HG02678 (cell line): ENCODE results near the gene COQ9.

Source experiments
- ATAC-seq: cut with Tn5 transposase; IDR thresholded peaks from one replicate; pipeline ENCODE4 v1.9.1; 2021; ENCODE audit warnings: mild to moderate bottlenecking, moderate library complexity; ENCODE audit not compliant: unreplicated experiment

Gene COQ9

DNA sequence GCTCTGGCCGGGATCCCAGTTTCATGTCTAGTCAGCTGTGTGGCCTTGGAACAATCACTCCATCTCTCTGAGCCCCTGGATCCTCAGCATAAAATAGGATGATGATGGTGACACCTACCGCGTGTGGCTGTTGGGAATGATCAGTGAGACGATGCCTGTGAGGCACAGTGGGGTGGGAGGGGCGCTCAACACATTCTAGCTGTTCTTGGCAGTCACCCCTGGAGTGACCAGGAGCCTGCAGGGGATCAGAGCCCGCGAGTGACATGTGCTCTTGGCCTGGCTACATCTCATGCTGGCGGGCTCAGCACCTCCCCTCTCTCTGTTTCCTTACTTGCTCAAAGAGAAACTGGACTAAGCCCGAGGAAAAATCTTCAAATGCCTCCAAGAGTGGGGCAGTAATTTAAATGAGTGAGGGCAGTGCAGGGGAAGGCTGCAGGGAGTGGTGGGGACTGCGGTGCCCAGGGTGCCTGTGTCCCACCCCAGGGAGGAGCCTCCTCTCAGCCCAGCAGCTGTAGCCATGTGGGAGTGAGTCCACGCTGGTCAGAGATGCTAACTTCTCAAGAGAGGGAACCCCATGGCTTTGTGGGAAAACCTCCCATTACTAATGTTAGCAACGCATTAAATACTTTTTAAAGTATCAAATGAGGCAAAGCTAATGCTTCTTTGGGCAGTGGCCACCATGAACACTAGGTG is 62.1 kb downstream of the COQ9 start:
- ATAC-seq: no peak

DNA sequence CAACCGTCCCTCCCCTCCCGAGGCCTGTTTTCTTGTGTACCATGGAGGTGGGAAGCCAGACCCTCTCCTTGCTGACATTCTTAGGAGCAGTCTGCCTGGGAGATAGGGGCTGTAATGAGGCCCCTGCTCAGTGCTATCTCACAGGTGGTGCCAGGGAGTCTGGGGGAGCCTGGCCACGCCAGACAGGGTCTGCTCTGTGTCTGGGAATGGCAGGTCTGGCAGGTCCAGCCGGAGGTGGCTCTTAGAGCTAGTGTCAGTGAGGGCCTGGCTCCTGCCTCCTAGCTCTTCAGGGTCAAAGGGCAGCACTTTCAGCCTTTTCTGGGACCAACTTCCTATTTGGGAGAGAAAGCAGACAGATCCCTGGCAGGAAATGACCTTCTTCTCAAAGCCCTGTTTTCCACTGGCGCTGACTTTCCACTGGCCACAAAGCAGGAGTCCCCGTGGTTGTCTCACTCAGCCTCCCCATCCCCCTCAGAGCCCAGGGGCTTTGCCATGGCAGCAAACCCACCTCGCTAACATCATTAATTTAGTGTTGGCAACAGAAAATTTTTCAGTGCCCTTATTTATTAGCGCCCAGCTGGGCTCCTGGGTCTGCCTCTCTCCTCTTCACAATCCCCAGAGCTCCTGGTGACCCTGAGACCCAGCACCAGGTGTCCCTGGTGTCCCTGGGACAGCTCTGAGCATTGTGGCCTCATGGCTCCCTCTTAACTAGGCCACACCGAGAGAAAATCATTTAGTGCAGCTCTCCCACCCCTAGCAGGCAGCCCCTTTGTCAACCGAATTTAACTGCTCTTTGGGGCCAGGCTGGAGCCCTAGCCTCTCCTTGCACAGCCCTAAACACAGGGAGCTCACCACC is 63.0 kb downstream of the COQ9 start:
- ATAC-seq: no peak
